GM19099 (cell line): Measurements from ENCODE around the gene PUM1.

Experiments used
- POLR2A ChIP-seq: IDR thresholded peaks from 3 replicates; pipeline ENCODE4 v1.6.1; 2011; ENCODE audit warnings: low read depth; ENCODE audit not compliant: insufficient read length; ENCODE audit errors: extremely low read depth

The PUM1 gene

DNA sequence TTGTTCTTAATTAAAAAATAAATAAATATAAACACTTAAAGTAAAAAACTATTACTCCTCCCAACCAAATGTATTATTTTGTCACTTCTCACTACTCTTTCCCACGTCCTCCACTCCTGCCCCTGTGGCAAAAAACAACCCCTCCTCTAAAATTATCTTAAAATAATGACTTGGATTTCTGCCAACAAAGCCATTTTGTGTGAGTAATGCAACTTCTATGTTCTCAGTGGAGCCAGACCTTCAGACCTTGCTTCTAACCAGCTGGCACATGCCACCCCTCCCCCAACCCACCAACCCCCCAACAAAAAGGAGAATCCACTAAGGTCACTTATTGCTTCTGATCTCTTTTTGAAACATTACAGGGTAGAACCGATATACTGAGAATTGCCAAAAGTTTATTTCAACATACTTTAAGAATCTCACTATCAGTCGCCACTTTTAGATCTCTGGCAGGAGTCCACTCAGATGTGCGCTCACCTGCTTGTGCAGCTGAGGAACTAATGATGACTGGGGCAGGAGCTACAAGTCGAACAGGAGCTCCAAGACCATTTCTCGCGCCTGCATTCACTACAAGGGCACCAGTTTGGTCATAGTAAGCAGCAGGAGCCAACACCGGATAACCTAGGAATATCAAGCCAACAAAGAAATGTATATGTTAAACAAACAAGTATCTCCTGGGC, 98.7 kb downstream of the PUM1 start:
- no peak for TF ChIP-seq POLR2A

DNA sequence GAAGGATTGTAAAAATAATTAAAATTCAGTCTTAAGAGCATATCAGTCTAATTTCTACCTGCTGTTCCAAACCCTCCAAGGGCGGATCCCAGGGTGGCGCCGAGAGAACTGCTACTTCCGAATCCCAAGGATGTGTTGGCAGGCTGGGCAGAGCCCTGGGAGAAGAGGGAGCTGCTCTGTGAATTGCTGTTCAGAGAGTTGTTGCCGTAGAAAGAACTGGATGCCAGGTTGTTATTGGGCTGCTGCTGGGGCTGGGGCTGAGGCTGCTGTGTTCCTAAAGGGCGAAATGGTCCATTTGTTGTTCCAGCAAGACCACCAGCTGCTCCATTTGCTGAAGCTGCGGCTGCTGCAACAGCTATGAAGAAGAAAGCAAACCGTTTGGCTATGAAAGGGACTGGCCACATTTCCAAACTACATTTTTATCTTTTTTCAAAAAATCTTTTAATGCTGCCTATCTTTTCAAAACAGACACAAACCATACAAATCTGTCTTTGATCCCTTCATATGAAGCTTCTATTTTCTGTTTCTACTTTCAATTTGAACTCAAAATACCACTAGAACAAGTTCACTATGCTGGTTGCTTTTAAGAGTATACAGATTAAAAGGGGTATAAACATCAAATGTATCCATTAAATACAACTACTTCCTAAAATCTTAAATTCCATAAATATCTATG, 99.5 kb downstream of the PUM1 start:
- no peak for TF ChIP-seq POLR2A

DNA sequence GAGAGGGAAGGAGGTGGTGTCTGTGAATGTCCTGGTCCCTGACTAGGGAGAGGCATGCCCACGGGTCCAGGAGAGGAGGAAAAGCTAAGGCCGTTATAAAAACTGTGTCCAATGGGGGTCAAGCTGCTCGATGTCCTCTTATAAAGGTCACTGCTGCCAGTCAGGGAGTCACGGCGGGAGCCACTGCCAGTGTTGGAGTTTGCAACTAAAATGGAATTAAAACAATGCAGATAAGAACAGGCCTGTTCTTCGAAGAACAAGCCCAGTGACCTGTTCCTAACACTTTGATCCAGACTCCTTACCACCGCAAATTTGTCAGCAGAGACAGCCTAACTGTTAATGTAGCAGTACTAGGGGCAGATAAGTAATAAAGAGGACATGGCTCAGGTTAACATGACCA, 100.8 kb downstream of the PUM1 start:
- TF ChIP-seq POLR2A: no peak

DNA sequence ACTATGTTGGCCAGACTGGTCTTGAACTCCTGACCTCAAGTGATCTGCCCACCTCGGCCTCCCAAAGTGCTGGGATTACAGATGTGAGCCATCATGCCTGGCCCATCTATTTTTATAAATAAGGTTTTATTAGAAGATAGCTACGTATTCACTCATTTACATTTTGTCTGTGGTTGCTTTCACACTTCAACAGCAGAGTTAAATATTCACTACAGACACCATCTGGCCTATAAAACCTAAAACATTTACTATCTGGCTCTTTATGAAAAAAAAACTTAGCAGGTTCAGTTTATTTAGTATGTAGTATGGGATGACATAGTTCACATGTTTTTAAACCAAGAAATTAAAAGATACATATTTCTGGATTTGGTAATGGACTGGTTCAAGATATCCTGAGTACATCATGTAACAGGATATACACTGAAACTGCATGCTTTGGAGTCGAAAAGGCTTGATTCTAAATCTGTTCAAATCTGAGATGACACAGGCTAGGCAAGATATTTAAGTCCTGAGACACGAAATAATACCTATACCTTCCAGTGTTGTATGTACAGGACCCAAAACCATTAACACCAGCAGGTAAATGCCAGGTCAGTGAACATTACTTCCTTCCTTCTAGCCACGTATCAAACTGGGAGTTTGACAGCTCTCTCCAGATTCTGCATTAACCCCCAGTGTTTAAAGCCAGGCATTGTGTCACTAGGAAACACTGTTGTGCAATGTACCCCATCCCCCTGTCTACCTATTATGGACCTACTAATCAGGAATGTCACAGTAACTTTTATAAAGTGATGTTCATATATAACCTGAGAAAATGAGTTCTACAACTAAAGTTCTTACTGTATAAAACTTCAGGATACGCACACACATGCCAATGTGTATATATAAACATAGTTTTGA, 102.7 kb downstream of the PUM1 start:
- TF ChIP-seq POLR2A: no peak

DNA sequence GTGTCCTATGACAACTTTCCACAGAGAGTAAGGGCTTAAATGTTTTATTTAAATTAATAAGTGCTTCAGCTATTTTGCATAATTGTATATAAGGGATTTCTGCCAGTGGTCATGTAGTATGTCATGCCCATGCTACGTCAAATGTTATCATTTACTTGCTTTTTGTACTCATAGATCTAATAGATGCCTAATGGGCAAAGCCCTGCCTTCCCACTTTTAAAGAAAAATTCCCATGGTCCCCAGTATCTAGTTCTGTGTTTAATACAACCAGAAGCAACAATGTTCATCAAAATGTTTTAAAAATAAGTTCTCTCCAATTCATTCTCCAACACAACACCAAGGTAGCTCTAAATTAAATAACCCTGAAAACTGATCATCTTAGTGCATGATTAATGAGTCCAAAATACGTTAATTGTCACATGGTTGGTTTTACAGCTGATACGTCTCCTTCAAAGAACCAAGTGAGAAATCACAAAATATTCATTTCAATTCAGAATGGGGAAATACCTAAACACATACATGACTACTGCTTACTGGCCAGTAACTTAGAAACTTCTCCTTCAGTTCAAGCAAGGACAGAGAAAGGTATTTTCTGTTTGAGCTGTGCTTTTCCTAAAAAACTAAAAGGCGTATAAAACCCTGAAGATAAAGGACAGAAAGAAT, 107.8 kb downstream of the PUM1 start:
- no peak for TF ChIP-seq POLR2A

DNA sequence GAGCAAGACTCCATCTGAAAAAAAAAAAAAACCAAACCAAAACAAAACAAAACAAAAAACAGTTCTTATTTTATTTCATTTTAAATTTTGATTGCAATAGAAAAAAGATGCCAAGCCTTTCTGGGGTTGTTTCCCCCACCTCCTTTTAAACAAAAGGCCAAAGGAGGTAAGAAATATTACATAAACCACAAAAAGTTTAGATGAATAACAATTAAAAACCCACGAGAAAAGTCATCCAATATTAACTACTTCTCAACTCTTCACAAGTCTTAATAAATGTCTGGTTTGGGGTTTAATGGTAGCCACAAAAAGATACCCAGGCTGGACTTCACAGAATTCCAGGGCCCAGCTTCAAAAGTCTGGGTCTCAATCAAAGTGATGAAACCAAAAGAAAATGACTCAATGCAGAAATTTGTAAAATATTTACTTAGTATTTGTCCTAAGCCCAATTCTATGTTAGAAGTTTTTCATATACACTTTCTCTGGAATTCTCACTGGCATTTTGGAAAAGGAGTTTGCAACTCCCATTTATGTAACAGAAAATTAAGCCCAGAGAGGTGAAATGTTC, 110.0 kb downstream of the PUM1 start:
- no peak for TF ChIP-seq POLR2A

DNA sequence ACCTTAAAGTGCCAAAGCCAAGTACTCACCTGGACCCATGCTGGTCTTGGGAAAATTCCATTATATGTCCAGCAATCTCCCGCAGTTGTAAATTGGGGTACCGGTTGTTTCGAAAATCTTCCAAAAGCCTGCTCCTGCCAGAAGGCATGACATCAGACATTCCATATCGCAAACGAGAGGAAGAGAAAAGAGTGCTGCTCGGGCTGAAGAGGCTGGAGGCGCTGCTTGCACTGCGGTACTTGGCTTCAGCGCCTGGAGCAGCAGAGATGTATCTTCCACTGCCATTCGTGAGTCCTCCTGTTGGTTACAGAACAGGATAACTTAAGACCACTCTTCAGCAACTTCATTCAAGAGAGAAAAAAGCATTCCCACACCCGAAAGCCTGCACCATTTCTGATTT, 111.8 kb downstream of the PUM1 start:
- no peak for TF ChIP-seq POLR2A

DNA sequence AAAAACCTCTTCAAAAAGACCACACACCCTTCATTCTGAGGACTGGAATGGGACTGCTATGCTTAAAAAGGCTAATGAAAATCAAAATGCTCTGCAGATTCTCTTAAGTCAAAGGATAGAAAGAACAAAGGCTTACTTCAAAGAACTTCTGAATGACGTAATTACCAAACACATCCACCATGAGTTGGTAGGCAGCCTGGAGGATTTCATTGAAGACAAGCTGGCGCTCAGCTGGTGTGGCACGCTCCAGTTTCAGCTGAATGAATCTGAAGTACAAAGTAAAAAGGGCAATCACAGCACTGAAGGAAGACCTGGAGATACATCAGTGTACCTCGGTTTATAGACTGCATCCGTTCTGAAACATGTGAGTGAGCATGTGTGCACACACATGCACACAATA, 113.4 kb downstream of the PUM1 start:
- no peak for TF ChIP-seq POLR2A

DNA sequence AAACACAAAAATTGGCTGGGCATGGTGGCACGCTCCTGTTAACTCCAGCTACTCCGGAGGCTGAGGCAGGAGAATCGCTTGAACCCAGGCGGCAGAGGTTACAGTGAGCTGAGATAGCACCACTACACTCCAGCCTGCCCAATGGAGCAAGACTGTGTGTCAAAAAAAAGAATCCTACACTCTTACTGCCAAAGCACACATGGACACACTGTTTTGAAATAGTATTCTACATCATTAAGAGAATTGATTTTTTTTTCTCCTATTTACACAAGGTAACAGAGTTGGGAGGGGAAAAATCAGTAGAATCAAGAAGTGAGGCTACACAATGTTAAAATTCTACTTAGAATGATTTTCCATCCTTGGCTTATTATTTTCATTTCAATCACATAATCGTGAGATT, 114.8 kb downstream of the PUM1 start:
- TF ChIP-seq POLR2A: no peak

DNA sequence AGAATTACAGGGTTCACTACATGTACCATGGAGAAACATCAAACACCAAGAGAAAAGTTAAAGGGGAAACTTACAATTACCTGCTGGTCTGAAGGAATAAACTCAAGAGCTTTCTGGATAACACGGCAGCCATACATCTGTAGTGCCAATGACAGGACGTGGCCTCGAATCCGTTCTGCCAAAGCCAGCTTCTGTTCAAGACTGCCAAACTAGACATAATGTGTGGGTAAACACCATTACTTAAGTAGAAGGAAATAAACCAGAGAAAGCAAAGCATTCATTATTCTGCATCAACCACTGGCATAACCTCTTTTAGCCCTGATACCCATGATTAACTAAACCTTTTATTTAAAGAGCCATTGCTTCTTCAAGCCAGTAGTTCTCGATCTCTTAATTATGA, 115.5 kb downstream of the PUM1 start:
- TF ChIP-seq POLR2A: no peak

DNA sequence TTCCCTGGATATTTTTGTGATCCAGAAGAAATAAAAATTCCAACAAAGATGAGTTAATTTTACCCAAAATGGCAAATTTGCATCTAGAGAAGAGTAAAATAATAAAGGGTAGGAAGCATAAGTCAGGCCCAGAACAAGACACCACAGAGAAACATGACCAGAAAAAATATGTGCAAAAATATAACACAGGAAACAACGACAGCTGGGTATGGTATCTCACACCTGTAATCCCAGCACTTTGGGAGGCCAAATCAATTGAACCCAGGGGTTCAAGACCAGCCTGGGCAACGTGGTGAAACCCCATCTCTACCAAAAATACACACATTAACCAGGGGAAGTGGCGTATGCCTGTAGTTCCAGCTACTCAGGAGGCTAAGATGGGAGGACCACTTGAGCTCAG, 117.2 kb downstream of the PUM1 start:
- no peak for TF ChIP-seq POLR2A

DNA sequence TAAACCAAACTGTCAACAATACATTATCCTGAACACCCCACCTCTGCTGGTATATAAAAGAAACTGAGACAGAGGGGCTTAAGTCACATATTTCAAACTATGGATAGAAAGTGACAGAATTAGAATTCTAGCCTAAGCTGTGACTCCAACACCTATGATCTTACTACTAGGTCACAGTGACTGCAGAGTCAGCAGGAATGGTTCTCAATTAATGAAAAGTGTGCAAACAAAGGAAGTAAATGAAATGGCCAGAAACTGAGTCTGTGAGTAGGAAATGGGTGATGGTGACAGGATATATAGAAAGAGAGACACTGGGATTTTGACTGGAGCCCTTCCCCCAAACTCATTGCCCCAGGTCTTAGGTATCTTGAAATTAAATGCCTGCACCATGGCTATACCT, 118.3 kb downstream of the PUM1 start:
- no peak for TF ChIP-seq POLR2A

DNA sequence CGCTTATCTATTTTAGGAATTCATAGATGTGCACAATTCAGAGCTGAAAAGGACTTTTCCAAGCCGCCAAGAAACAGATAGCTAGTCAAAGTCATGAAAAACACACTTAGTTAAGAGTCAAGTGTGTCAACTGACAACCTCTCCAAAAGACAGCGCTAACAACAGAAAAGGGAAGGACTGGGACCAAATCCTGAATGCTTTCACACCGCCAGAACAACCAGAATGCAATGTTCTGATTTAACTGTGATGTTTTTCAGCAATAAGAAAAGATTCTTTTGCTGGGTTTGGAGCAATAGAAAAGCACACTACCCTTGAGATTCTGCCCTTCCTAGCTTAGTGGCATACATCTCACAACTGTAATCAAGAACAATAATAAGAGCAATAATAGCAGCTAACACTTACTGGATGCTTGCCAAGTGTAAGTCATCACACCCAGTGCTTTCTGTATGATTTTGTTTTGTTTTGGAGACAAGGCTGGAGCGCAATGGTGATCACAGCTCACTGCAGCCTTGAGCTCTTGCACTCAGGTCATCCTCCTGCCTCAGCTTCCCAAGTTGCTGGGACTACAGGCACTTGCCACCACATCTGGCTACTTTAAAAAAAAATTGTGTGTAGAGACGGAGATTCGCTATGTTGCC, 123.1 kb downstream of the PUM1 start:
- no peak for TF ChIP-seq POLR2A

DNA sequence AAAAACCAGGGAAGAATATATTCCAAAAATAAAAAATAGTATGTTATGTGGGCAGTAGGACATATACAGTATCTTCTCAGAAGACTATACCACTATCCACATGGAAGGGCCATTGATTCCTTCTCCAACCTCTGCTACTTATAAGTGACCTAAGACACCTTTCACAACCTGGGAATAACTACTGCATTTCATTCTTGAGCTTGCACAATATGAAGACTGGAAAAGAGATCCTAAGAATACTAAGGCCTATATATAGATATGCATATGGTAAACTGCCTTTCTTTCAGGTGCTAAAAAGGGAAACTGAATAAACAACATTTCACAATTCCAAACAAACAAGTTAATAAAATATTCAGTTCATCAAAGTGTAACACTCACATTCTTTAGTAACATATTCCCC, 125.0 kb downstream of the PUM1 start:
- TF ChIP-seq POLR2A: no peak
